Epithelial cell of esophagus (primary cell): ENCODE results near the gene TCP11L1.
A peak's percentile ranks its signal among the peaks of the same experiment; 100 is the strongest.
"Not testable (repeated sequence)": the region's sequence is repeated elsewhere in the genome, so short reads cannot be mapped to it uniquely, and the experiment has no call there.

ENCODE experiments used
- DNase-seq: peaks from one replicate; pipeline ENCODE4 v3.0.0; 2010; ENCODE audit warnings: low read depth
- H3K4me3 ChIP-seq: 2 replicates; pipeline ENCODE4 v1.5.1; 2011; ENCODE audit warnings: mild to moderate bottlenecking, low read length, control low read depth
- CTCF ChIP-seq: IDR thresholded peaks from 2 replicates; pipeline ENCODE4 v1.5.1; 2011; ENCODE audit warnings: low read depth, mild to moderate bottlenecking, low read length, control low read depth, inconsistent platforms; ENCODE audit not compliant: insufficient read depth; ENCODE audit errors: missing control alignments

Gene TCP11L1

GRCh38 chr11:33027846-33028536 is 11.4 kb upstream of the TCP11L1 start:
- no peak for TF ChIP-seq CTCF
- DNase-seq, result no peak
- no peak overlapping the region for H3K4me3 ChIP-seq

GRCh38 chr11:33028537-33028914 is 10.8 kb upstream of the TCP11L1 start:
- no peak for DNase-seq
- TF ChIP-seq CTCF, result no peak
- no peak overlapping the region for H3K4me3 ChIP-seq

- DNase-seq, H3K4me3 ChIP-seq: not testable (repeated sequence)
Observed at GRCh38 chr11:33029218-33029617, 10.2 kb upstream of the TCP11L1 start.

GRCh38 chr11:33033493-33033892 is 5.9 kb upstream of the TCP11L1 start:
- H3K4me3 ChIP-seq, result no peak overlapping the region
- no peak for DNase-seq
- no peak for TF ChIP-seq CTCF

- TF ChIP-seq CTCF, result no peak
- H3K4me3 ChIP-seq, result no peak overlapping the region
- DNase-seq, result no peak
Observed at GRCh38 chr11:33035011-33035410, 4.4 kb upstream of the TCP11L1 start.

- DNase-seq, result peak; percentile 60
- peak overlapping the region; percentile 84 for H3K4me3 ChIP-seq
- no peak for TF ChIP-seq CTCF
Observed at GRCh38 chr11:33040033-33040861, 875 bp downstream of the TCP11L1 start.

GRCh38 chr11:33040862-33041453 is 1.6 kb downstream of the TCP11L1 start:
- no peak for TF ChIP-seq CTCF
- no peak for DNase-seq
- H3K4me3 ChIP-seq, result peak overlapping the region; percentile 84
